Measurements from ENCODE around the gene ZFYVE26.

GRCh38 chr14:67748312-67748711 is 68.1 kb downstream of the ZFYVE26 start:
- no peak for TF ChIP-seq CTCF (conservative IDR thresholded peaks at IDR 0.05; ENCODE audit: low read depth, low read length)
- no peak for TF ChIP-seq EZH2 (IDR thresholded peaks at IDR 0.05; ENCODE audit: borderline replicate concordance, low read depth, low read length, poor library complexity, severe bottlenecking)

All from A673 (cell line).